Measurements from ENCODE around the gene DNTT.

GRCh38 chr10:96310321-96310669 lies 6.1 kb downstream of the DNTT start:
- TF ChIP-seq, protein P1, sequence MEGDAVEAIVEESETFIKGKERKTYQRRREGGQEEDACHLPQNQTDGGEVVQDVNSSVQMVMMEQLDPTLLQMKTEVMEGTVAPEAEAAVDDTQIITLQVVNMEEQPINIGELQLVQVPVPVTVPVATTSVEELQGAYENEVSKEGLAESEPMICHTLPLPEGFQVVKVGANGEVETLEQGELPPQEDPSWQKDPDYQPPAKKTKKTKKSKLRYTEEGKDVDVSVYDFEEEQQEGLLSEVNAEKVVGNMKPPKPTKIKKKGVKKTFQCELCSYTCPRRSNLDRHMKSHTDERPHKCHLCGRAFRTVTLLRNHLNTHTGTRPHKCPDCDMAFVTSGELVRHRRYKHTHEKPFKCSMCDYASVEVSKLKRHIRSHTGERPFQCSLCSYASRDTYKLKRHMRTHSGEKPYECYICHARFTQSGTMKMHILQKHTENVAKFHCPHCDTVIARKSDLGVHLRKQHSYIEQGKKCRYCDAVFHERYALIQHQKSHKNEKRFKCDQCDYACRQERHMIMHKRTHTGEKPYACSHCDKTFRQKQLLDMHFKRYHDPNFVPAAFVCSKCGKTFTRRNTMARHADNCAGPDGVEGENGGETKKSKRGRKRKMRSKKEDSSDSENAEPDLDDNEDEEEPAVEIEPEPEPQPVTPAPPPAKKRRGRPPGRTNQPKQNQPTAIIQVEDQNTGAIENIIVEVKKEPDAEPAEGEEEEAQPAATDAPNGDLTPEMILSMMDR (IDR thresholded peaks at IDR 0.05; ENCODE audit: poor library complexity, severe bottlenecking) = no peak
- TF ChIP-seq POLR2AphosphoS5 (IDR thresholded peaks at IDR 0.05) = no peak
